ENCODE results near the gene VASP.

VASP gene

DNA sequence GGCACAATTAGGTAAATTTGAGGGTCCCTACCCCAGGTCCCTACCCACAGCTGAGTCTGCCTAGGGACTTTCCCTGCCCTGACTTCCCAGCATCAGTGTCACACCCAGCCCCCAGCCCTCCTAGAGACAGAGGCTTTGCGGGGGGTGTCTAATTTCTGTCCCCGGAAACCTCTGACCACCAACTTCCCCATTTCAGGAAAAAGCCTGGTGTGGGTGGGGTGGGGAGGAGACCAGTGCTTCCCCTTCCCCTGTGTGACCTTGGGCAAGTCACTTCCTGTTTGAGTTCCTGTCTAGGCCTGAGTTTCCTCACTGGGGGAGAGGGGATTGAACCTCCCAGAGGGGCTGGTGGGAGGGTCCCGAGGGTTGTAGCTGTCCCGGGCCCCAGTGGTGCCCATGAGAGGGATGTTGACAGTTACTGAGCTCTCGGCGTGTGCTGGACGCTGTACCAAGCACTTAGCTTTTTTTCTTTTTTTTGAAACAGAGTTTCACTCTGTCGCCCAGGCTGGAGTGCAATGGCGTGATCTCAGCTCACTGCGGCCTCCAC is 7.9 kb downstream of the VASP start:
- no peak for DNase-seq (ENCODE audit: low read depth)

DNA sequence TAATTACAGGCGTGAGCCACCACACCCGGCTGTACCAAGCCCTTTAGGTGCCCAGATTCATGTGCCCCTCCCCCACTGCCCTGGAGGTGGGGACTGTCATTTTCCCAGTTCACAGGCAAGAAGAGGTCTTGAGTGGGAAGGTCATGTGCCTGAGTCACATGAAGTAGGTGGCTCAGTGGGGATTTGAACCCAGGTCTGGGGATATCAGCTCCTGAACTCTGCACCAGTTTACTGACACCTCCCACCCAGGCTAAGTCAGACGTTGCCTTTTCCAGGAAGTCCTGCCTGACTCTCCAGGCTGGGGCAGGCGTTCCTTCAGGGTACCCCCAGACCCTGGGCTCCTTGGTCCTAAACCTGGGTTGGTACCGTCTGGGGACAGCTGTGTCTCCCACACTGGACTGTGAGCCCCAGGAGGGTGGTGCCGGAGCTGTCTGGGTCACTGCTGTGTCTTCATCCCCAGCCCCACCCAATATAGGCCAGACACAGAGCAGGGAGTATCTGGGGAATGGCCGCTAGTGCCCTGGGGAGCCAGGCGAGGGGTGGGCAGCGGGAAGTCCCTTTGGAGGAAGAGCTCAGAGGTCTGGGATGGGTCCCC is 8.6 kb downstream of the VASP start:
- no peak for DNase-seq (ENCODE audit: low read depth)

DNA sequence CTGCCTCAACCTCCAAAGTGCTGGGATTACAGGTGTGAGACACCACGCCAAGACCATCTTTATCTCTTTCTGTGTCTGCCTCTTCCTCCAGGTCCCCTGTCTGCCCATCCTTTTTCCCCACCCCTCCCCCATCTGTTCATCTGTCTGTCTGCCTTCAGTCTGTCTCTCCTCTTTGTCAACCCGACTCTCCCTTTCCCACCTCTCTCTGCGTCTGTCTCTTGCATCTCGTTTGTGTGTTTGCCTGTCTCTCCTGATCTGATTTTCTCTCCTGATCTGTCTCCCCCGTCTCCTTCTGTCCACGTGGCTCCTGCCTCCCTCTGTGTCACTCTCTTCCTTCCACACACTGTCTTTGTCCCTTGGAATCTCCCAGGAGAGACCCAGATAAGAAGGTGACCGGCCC is 10.0 kb downstream of the VASP start:
- no peak for DNase-seq (ENCODE audit: low read depth)

DNA sequence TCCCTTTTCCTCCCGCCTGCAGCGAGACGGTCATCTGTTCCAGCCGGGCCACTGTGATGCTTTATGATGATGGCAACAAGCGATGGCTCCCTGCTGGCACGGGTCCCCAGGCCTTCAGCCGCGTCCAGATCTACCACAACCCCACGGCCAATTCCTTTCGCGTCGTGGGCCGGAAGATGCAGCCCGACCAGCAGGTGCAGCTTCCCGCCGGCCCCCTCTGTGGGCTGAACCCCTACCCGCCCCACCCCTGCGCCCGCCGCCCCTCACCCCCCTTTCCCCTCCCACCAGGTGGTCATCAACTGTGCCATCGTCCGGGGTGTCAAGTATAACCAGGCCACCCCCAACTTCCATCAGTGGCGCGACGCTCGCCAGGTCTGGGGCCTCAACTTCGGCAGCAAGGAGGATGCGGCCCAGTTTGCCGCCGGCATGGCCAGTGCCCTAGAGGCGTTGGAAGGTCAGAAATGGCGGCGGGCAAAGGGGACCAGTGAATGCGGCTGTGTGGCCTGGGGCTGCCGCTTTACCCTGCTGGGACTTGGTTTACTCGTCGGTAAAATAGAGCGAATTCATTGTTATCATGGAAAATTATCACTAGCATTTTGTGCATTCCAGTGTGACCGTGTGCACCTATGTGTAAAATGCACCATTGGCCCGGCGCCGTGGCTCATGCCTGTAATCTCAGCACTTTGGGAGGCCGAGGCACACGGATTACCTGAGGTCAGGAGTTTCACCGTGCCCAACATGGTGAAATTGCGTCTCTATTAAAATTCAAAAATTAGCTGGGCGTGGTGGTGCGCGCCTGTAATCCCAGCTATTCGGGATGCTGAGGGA is 10.6 kb downstream of the VASP start:
- DNase-seq (ENCODE audit: low read depth), result no peak

DNA sequence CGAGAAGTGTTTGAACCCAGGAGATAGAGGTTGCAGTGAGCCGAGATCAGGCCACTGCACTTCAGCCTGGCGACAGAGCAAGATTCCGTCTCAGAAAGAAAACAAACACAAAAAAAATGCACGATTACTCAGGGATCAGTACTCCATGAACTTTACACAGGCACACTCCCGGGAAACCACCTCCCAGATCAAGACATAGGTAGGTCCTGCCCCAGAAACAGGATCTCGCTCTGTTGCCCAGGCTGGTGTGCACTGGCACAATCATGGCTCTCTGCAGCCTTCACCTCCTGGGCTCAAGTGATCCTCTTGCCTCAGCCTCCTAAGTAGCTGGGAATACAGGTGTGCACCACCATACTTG is 11.2 kb downstream of the VASP start:
- DNase-seq (ENCODE audit: low read depth), result no peak

DNA sequence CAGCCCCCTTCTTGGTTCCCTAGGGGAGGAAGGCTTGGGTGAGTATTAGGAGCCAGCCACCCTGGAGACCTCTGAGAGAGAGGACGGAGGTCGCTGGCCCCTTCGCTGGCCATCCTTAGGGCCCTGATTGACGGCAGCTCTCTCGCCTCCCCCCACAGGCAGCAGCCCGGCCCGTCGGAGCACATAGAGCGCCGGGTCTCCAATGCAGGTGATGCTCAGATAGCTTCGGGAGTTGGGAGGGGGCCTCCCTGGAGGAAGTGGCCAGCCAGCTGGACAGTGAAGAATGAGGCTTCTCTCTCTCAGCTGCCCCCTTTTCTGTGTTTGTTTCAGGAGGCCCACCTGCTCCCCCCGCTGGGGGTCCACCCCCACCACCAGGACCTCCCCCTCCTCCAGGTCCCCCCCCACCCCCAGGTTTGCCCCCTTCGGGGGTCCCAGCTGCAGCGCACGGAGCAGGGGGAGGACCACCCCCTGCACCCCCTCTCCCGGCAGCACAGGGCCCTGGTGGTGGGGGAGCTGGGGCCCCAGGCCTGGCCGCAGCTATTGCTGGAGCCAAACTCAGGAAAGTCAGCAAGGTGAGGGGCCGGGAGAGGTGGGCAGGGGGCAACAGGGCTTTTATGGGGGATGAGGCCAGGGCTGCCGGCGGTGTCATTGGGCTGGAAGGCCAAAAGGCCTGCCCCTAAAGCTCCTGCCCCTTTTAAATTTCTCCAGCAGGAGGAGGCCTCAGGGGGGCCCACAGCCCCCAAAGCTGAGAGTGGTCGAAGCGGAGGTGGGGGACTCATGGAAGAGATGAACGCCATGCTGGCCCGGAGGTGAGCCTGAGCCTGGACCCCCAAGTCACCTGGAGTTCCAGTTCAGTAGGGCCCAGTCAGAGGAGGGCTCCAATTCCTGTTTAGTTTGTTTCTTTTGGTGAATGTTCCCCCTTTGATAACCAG is 15.0 kb downstream of the VASP start:
- DNase-seq (ENCODE audit: low read depth), result no peak

DNA sequence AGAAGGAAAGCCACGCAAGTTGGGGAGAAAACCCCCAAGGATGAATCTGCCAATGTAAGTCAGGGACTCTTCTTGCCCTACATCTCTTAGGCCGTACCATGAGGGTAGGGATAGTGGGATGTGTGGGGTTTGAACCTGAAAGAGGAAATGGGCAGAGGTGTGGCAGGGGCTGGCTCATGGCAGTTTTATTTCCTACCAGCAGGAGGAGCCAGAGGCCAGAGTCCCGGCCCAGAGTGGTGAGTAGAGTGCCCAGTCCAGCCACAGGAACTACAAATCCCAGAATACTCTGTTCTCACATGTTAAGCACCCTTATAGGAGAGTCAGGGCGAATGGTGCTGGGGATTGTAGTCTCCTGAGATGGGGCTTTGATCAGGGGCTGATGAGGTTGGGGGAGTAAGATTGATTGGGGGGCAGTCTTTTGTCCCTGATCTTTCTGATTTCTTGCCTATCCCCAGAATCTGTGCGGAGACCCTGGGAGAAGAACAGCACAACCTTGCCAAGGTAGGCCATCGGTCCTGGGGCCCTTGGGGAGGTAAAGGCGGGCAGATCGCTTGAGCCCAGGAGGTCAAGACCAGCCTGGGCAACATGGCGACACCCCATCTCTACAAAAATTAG is 16.5 kb downstream of the VASP start:
- DNase-seq (ENCODE audit: low read depth), result no peak

DNA sequence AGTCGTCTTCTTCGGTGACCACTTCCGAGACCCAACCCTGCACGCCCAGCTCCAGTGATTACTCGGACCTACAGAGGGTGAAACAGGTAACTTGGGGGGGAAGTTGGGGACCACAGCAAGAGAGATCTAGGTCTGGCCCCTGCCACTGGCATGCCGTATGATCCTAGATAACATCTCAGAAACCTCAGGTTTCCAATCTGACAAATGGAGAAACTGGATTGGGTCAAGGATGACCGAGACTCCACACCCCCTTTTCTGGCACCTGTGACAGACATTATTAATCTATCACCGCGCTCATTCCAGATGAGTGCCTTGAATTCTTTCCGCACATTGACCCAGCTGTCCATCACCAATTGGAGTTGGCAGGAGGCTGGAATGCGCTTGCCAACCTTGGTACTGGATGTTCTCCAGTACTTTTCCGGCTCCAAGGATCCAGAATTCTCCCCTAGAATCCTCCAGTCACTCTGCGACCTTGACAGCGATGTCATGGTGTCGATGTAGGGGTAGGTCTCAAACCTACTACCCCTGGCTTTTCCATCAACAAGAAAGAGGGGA is 17.4 kb downstream of the VASP start:
- DNase-seq (ENCODE audit: low read depth), result no peak

DNA sequence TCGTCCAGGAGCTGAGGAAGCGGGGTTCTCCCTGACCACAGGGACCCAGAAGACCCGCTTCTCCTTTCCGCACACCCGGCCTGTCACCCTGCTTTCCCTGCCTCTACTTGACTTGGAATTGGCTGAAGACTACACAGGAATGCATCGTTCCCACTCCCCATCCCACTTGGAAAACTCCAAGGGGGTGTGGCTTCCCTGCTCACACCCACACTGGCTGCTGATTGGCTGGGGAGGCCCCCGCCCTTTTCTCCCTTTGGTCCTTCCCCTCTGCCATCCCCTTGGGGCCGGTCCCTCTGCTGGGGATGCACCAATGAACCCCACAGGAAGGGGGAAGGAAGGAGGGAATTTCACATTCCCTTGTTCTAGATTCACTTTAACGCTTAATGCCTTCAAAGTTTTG is 18.9 kb downstream of the VASP start:
- no peak for DNase-seq (ENCODE audit: low read depth)

DNA sequence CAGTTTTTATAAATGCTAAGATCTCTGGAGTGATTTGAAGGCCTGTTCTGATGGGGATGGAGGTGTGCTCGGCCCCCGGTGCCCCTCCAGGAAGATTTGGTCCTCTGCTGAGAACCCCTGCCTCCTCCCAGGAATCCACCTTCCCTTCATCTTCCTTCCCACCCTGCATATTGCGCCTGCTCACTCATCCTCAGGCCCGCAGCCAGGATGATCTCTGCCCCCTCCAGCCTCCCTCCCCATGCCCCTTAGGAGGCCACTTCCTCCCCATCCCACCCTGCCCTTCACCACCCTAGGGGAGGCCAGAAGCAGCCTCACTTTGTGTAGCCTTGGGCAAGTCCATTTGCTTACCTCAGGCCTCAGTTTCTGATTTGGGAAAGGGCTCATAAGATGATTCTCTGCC is 19.7 kb downstream of the VASP start:
- no peak for DNase-seq (ENCODE audit: low read depth)

DNA sequence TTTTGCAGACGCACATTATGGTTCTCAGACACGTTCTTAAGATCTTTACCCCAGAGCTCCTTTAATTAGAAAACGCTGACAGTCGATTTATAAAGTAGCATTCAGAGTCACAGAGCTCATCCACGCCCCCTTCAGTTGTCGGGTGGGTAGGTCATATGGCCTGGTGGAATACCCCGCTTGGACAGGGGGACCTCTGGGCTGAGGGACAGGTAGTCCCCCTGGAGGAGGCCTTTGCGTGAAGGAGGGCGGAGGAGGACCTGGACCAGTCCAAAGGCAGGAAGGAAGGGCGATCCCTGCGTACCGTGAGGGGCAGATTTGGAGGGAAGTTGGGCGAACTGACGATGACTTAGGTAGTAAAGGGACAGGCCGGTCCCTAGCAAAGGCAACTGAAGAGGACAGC is 20.5 kb downstream of the VASP start:
- DNase-seq (ENCODE audit: low read depth), result no peak

DNA sequence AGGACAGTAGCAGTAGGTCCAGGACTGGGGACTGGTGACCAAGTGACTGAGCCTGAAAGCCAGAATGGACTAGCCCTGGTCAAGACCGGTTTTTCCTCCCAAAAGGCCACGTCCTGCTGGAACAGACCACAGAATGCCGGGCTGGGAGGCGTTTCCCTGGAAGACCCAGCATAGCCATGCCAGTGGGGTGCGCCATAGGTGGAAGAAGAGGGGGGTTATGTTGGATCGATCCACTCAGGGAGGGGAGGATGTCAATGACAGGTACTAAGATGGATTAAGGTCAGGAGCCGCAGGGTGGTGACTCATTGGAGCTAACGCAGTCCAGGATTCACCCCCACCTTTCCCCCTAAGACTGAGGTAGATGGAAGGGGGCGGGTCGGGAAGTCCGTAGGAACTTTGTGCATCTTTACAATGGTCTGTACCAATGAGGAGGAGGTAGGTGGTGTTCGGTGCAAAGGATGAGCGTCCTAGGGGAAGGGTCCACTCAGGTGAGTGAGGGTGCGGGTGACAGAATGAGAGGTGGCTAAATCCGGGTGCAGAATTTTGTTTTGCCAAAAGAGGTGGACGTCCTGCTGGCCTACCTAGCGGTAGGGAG is 21.0 kb downstream of the VASP start:
- DNase-seq (ENCODE audit: low read depth), result no peak

DNA sequence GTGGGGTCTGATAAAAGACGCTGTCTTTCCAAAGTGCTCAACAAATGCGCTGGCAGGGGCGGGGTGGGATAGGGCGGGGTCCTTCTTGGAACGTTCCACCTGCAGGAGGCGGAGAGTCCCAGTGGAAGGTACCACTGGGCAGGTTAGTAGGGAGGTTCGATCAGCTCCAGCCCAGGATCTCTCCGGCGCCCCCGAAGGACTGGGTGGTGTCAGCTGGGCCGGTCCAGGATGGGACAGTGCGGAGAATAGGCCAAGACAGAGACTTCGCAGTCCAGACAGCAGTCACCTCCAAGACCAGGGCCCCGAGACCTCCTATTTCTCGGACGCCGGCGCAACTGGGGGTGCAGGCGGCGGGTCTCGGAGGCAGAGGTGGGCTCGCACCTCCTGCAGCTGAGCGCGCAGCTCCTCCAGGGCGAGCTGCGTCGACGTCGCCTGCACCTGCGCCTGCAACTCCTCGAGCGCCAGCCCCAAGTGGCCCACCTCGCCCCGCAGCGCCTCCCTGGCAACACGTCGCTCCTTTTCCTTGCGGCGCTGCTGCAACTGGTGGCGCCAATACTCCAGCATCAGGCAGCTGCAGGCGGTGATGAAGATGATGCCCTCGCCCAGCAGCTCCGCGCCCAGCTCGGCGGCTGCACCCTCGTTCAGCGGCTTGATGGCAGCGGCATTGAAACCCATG is 21.6 kb downstream of the VASP start:
- no peak for DNase-seq (ENCODE audit: low read depth)

DNA sequence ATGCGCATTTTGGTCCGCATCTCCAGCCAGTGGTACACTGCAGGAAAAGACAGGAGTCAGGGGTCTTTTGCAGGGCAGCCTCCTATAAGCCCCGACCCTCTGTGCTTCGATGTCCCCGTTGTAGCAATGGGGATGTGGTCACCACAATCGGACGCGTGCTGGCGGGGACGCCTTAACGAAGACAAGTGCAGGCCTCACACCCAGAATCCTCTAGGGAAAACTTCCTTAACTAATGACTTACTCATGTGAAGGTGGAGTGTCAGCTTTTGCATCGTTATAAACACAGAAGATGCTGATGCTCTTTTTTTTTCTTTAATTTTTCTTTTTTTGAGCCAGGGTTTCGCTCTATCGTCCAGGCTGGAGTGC is 22.1 kb downstream of the VASP start:
- DNase-seq (ENCODE audit: low read depth), result no peak

DNA sequence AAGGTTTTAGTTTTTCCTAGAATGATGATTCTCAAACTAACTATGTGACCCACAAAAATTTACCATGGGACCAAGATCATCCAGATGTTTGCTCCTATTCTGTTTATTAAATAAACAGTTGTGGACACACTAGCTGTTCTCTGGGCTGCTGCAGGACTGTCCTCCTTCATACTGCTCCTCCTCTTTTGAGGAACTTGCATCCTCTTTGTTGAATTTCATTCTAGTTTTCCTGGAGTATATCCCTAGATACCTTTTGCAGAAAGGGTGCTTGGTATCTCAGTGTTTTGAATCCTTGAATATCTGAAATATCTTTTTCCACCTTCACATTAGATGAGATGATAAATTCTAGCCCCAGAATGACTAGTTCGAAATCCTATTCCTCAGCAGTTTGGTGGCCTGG is 24.1 kb downstream of the VASP start:
- DNase-seq (ENCODE audit: low read depth), result no peak

DNA sequence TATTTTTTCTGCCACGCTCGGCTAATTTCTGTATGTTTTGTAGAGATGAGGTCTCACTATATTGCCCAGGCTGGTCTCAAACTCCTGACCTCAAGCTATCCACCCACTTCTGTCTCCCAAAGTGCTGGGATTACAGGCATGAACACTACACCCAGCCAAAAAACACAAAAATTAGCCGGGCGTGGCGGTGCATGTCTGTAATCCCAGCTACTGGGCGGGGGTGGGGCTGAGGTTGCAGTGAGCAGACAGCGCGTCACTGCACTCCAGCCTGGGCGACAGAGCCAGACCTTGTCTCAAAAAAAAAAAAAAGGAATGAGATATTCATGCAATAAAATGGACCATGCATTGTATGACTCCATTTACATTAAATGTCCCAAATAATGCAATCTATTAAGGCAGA is 32.2 kb downstream of the VASP start:
- DNase-seq (ENCODE audit: low read depth), result no peak

DNA sequence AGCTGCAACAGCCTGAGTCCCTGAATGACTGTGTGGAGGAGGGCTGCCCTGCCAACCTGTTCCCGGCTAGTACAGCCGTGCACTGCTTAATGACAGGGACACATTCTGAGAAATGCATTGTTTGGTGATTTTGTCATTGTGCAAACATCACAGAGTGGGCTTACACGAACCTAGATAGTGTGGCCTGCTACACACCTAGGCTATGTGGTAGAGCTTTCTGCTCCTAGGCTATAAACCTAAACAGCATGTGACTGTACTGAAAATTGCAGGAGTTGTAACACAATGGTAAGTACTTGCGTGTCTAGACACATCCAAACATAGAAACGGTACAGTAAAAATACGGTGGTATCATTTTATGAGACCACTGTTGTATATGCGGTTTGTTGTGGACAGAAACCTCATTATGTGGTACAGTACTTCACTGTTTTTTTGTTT is 35.0 kb downstream of the VASP start:
- DNase-seq (ENCODE audit: low read depth), result no peak

DNA sequence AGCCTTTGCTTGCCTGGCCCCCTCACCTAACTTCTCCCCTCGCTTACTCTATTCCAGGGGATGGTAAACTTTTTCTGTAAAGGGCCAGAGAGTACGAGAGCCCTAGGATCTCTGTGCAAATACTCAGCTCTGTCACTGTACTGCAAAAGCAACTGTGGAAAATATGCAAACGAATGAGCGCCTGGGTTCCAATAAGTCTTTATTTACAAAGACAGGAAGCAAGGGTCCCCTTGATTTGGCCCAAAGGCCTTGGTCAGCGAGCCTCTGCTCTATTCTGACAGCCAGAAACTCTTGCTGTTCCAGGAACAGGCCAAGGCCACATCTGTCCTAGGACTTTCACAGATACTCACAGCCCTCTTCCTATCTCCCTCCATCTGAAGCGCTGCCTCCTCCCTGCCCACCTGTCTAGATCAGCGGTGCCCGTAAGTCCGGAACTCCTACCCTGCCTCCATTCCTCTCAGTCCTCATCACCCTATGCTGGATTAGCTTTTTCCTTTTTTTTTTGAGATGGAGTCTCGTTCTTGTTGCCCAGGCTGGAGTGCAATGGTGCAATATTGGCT is 40.0 kb downstream of the VASP start:
- no peak for DNase-seq (ENCODE audit: low read depth)

DNA sequence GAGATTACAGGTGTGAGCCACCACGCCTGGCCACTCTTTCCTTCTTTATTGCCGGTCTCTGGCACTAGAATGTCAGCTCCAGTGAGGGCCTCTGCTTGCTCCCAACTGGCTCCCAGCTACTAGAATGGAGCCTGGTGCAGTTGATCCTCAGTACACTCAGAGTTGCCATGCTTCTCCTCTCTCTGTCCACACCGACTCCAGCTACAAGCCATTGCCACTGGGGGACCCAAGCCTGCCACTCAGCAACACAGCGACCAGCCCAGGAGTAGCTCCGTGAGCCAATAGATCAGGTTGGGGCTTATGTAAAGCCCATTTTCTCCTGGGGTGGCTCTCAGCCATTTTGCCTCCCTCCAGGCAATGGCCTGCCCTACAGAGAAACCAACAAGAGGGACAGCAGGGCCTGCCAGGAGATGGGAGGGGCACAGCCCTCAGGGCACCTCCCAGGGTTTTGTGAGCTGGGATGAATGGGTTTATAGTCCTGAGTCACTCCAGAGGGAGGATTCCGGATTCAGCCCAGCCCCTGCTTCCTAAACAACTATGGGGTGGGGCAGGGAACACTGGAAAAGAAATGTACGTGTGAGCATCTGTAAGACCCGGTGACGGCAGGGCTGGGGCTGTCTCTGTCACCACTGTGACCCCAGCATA is 40.8 kb downstream of the VASP start:
- no peak for DNase-seq (ENCODE audit: low read depth)

DNA sequence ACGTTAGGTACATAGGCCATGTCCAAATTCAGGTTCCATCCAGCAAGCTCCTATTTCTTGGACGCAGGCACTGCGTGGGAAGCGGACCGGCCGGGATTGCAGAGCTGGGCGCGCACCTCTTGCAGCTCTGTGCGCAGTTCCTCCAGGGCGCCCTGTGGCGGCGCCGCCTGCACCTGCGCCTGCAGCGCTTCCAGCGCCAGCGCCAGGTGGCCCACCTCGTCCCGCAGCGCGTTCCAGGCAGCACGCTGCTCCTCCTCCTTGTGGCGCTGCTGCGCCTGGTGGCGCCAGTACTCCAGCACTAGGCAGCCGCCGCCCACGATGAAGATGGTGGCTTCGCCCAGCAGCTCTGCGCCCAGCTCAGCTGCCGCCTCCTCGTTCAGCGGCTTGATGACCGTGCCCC is 46.2 kb downstream of the VASP start:
- no peak for DNase-seq (ENCODE audit: low read depth)

Data from activated gamma-delta T cell treated with anti-CD3 and anti-CD28 coated beads, Interleukin-2, amount 50 U/mL, for 16 hours (primary cell).